ENCODE data around the gene STK17B.

Gene STK17B

GRCh38 chr2:196153480-196153879 is 17.9 kb downstream of the STK17B start:
- DNase-seq, result no peak

GRCh38 chr2:196149948-196150347 is 21.4 kb downstream of the STK17B start:
- no peak for DNase-seq

GRCh38 chr2:196148736-196149135 is 22.6 kb downstream of the STK17B start:
- DNase-seq, result no peak

- DNase-seq, result no peak
These were observed 26.1 kb downstream of the STK17B start for GRCh38 chr2:196145256-196145655.

GRCh38 chr2:196144513-196145126 is 26.8 kb downstream of the STK17B start:
- DNase-seq, result no peak

- DNase-seq, result no peak
These were observed 27.6 kb downstream of the STK17B start for GRCh38 chr2:196143730-196144131.

- DNase-seq, result no peak
These were observed 28.6 kb downstream of the STK17B start for GRCh38 chr2:196142825-196143224.

GRCh38 chr2:196140213-196140612 is 31.2 kb downstream of the STK17B start:
- no peak for DNase-seq

- DNase-seq, result no peak
These were observed 34.1 kb downstream of the STK17B start for GRCh38 chr2:196137271-196137670.

GRCh38 chr2:196136151-196136550 is 35.2 kb downstream of the STK17B start:
- DNase-seq, result no peak

GRCh38 chr2:196131949-196132925 is 39.1 kb downstream of the STK17B start:
- DNase-seq, result no peak

GRCh38 chr2:196131384-196131937 is 39.9 kb downstream of the STK17B start:
- DNase-seq, result peak; percentile 72

- no peak for DNase-seq
These were observed 41.1 kb downstream of the STK17B start for GRCh38 chr2:196130039-196130825.

- no peak for DNase-seq
These were observed 42.6 kb downstream of the STK17B start for GRCh38 chr2:196128749-196129148.

GRCh38 chr2:196125596-196125995 is 45.8 kb downstream of the STK17B start:
- no peak for DNase-seq

GRCh38 chr2:196123679-196124373 is 47.6 kb downstream of the STK17B start:
- DNase-seq, result no peak

GRCh38 chr2:196119926-196120325 is 51.5 kb downstream of the STK17B start:
- no peak for DNase-seq

GRCh38 chr2:196117214-196117705 is 54.1 kb downstream of the STK17B start:
- DNase-seq, result no peak

- no peak for DNase-seq
These were observed 58.1 kb downstream of the STK17B start for GRCh38 chr2:196113061-196113974.

- no peak for DNase-seq
These were observed 58.9 kb downstream of the STK17B start for GRCh38 chr2:196112418-196113034.

GRCh38 chr2:196108604-196109003 is 62.8 kb downstream of the STK17B start:
- no peak for DNase-seq

All from activated CD4-positive, alpha-beta T cell treated with anti-CD3 and anti-CD28 coated beads, Interleukin-2, amount 50 U/mL, for 16 hours (primary cell).